Measurements from ENCODE around the gene CLDN14.

Gene CLDN14

DNA sequence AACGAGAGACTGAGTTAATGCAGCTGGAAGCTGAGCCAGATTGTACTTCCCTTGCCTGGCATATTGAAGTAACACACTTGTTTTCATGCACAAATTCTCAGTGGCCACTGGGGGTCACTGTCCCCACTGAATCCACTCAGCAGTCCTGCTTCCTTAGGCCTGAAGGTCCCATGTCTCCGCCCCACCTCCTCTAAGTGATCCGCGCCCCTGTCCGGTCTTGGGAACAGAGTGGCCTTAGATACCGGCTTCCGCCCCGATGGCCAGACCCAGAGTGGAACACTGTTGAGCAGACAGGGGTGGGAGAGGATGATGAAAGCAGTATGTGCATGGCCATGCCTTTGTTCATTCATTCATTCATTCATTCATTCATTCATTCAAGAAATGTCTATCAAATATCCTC is 59.9 kb downstream of the CLDN14 start:
- DNase-seq (ENCODE audit: low spot score): peak; percentile 80
- TF ChIP-seq, protein P1, sequence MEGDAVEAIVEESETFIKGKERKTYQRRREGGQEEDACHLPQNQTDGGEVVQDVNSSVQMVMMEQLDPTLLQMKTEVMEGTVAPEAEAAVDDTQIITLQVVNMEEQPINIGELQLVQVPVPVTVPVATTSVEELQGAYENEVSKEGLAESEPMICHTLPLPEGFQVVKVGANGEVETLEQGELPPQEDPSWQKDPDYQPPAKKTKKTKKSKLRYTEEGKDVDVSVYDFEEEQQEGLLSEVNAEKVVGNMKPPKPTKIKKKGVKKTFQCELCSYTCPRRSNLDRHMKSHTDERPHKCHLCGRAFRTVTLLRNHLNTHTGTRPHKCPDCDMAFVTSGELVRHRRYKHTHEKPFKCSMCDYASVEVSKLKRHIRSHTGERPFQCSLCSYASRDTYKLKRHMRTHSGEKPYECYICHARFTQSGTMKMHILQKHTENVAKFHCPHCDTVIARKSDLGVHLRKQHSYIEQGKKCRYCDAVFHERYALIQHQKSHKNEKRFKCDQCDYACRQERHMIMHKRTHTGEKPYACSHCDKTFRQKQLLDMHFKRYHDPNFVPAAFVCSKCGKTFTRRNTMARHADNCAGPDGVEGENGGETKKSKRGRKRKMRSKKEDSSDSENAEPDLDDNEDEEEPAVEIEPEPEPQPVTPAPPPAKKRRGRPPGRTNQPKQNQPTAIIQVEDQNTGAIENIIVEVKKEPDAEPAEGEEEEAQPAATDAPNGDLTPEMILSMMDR (IDR thresholded peaks at IDR 0.05; ENCODE audit: extremely low read depth, missing control alignments): peak; percentile 47

- TF ChIP-seq, protein P1 (IDR thresholded peaks at IDR 0.05; ENCODE audit: extremely low read depth, missing control alignments): no peak
- DNase-seq (ENCODE audit: low spot score): no peak
Measured at GRCh38 chr21:36419241-36419640, 60.7 kb downstream of the CLDN14 start.

- DNase-seq (ENCODE audit: low spot score): no peak
- TF ChIP-seq, protein P1 (IDR thresholded peaks at IDR 0.05; ENCODE audit: extremely low read depth, missing control alignments): no peak
Measured at GRCh38 chr21:36415375-36415774, 64.5 kb downstream of the CLDN14 start.

DNA sequence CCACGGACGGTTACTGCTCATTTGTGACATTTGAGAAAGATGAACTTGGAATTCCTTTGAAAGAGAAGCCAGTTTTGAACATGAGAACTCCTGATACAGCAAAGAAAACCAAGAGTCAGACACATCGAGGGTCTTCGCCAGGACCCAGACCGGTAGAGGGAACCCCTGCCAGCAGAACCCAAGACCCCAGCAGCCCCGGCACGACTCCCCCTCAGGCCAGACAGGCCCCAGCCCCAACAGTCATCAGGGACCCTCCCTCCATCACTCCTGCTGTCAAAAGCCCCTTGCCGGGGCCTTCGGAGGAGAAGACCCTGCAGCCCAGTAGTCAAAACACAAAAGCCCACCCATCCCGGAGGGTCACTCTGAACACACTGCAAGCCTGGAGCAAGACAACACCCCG is 67.0 kb downstream of the CLDN14 start:
- no peak for DNase-seq (ENCODE audit: low spot score)
- TF ChIP-seq, protein P1 (IDR thresholded peaks at IDR 0.05; ENCODE audit: extremely low read depth, missing control alignments): no peak

- DNase-seq (ENCODE audit: low spot score): no peak
- TF ChIP-seq, protein P1 (IDR thresholded peaks at IDR 0.05; ENCODE audit: extremely low read depth, missing control alignments): no peak
Measured at GRCh38 chr21:36411301-36411700, 68.6 kb downstream of the CLDN14 start.
